GM12878 (cell line): Measurements from ENCODE around the gene OAS1. TPM values are rescaled to one million over a fixed set of nuclear protein-coding genes. Genes with fewer than 3 reads are reported as not detected.

ENCODE experiments used
- ATAC-seq: fragments of 200-7000 bp; cut with Tn5 transposase; 3 replicates; pipeline ENCODE4 v1.9.1; 2020; ENCODE audit warnings: mild to moderate bottlenecking, moderate library complexity
- BruUV-seq: library from RNA; stranded (reverse); fragments of 400-500 nt; replicated peaks from 2 replicates; lab custom pipeline; 2021; lab: Mats Ljungman, UMichigan
- CTCF ChIA-PET: fragments of 300-600 bp; sonication (Branson Sonifier 250); formaldehyde crosslinking; extraction: SDS; loops from one replicate; lab custom pipeline; 2021; ENCODE audit warnings: inconsistent platforms; lab: Yijun Ruan, JAX
- POLR2A ChIA-PET: fragments of 350-600 bp; formaldehyde crosslinking; extraction: SDS; loops from one replicate; lab custom pipeline; 2021; ENCODE audit warnings: inconsistent platforms; lab: Charles Lee
- RAD21 ChIA-PET: fragments of 300-600 bp; sonication (Branson Sonifier 250); formaldehyde crosslinking; loops from one replicate; lab custom pipeline; 2023; ENCODE audit warnings: antibody characterized with exemption; ENCODE audit not compliant: unreplicated experiment; lab: Charles Lee
- SMC1A ChIA-PET: fragments of 300-600 bp; sonication (Branson Sonifier 250); formaldehyde crosslinking; loops from one replicate; lab custom pipeline; 2023; ENCODE audit not compliant: unreplicated experiment, uncharacterized antibody; lab: Charles Lee
- DNase-seq: peaks from one replicate; pipeline ENCODE4 v3.0.0-alpha.2; 2011; ENCODE audit warnings: low read depth, low spot score
- FAIRE-seq: peaks from 3 replicates; lab custom pipeline; 2011; peaks lifted over from hg19 to GRCh38; lab: Jason Lieb, UNC
- H2AFZ ChIP-seq: 2 replicates; pipeline ENCODE4 v1.6.0; 2011; ENCODE audit warnings: low read depth, low read length, control low read depth; ENCODE audit not compliant: control insufficient read depth
- H3K27ac ChIP-seq: 2 replicates; pipeline ENCODE4 v1.5.1; 2011; ENCODE audit warnings: control low read depth; ENCODE audit not compliant: control insufficient read depth, insufficient read depth
- H3K27me3 ChIP-seq, 2 experiments: replicated peaks in 1 of 2; 2 replicates each; pipeline versions ENCODE4 v1.6.0 to v1.6.1; 2011; ENCODE audit warnings: low read length in 1 of 2; ENCODE audit not compliant: control insufficient read depth in 2 of 2, insufficient read depth in 2 of 2
- H3K36me3 ChIP-seq, 2 experiments: 2 replicates each; pipeline ENCODE4 v1.5.1; 2011; ENCODE audit warnings: low read length in 1 of 2; ENCODE audit not compliant: control insufficient read depth in 2 of 2, insufficient read depth in 2 of 2
- H3K4me1 ChIP-seq: 2 replicates; pipeline ENCODE4 v1.6.1; 2011; ENCODE audit warnings: mild to moderate bottlenecking, low read length, moderate library complexity, mixed read lengths; ENCODE audit not compliant: control insufficient read depth, insufficient read depth
- H3K4me2 ChIP-seq: 2 replicates; pipeline ENCODE4 v1.6.0; 2011; ENCODE audit warnings: control low read depth; ENCODE audit not compliant: control insufficient read depth, insufficient read depth
- H3K4me3 ChIP-seq: fragments of 200-600 bp; sonication (generic); 2 replicates; pipeline ENCODE4 v1.5.1; 2016
- H3K79me2 ChIP-seq: 2 replicates; pipeline ENCODE4 v1.6.0; 2011; ENCODE audit warnings: low read length; ENCODE audit not compliant: control insufficient read depth, insufficient read depth
- H3K9ac ChIP-seq: 2 replicates; pipeline ENCODE4 v1.8.0; 2011; ENCODE audit warnings: low read length, control low read depth, mixed read lengths; ENCODE audit not compliant: control insufficient read depth, insufficient read depth
- H3K9me3 ChIP-seq: replicated peaks from 3 replicates; pipeline ENCODE4 v1.5.1; 2011; ENCODE audit warnings: mild to moderate bottlenecking, low read length; ENCODE audit not compliant: control insufficient read depth, insufficient read depth
- H4K20me1 ChIP-seq: 2 replicates; pipeline ENCODE4 v1.6.0; 2011; ENCODE audit not compliant: control insufficient read depth, insufficient read depth
- BMI1 ChIP-seq: fragments of 450-650 bp; IDR thresholded peaks from 2 replicates; pipeline ENCODE4 v1.6.1; 2016; ENCODE audit warnings: mild to moderate bottlenecking, moderate library complexity, borderline replicate concordance
- CHD4 ChIP-seq: fragments of 200-600 bp; sonication (generic); IDR thresholded peaks from 2 replicates; pipeline ENCODE4 v1.6.1; 2016; ENCODE audit warnings: mild to moderate bottlenecking
- CTCF ChIP-seq, 3 experiments: IDR thresholded peaks in 2 of 3; conservative IDR thresholded peaks in 1 of 3; 2 replicates each; pipeline ENCODE4 v1.5.1; 2011; ENCODE audit warnings: low read depth in 3 of 3, low read length in 3 of 3, mild to moderate bottlenecking in 3 of 3, control low read depth in 2 of 3, moderate library complexity in 2 of 3, inconsistent platforms in 1 of 3, mixed read lengths in 1 of 3; ENCODE audit not compliant: control insufficient read depth in 2 of 3, insufficient read depth in 1 of 3; ENCODE audit errors: extremely low read depth in 1 of 3
- DPF2 ChIP-seq: fragments of 450-650 bp; IDR thresholded peaks from 2 replicates; pipeline ENCODE4 v1.6.1; 2017; ENCODE audit warnings: mild to moderate bottlenecking
- HDAC2 ChIP-seq: fragments of 200-600 bp; sonication (generic); IDR thresholded peaks from 2 replicates; pipeline ENCODE4 v1.6.1; 2017
- HSF1 ChIP-seq: fragments of 150-350 bp; IDR thresholded peaks from 2 replicates; pipeline ENCODE4 v1.6.1; 2014; ENCODE audit warnings: mild to moderate bottlenecking, low read depth, low read length
- MEF2B ChIP-seq: fragments of 450-650 bp; IDR thresholded peaks from 2 replicates; pipeline ENCODE4 v1.6.1; 2018; ENCODE audit warnings: mild to moderate bottlenecking, moderate library complexity; ENCODE audit not compliant: partially characterized antibody, poor library complexity, severe bottlenecking
- MTA2 ChIP-seq: fragments of 450-650 bp; IDR thresholded peaks from 2 replicates; pipeline ENCODE4 v1.6.1; 2016; ENCODE audit warnings: low read depth, mild to moderate bottlenecking, moderate library complexity
- MTA3 ChIP-seq: IDR thresholded peaks from 2 replicates; pipeline ENCODE4 v1.6.1; 2012; ENCODE audit warnings: low read length, inconsistent platforms, borderline replicate concordance
- NFIC ChIP-seq: IDR thresholded peaks from 2 replicates; pipeline ENCODE4 v1.6.1; 2012; ENCODE audit warnings: low read depth, mild to moderate bottlenecking, inconsistent platforms, low read length, moderate library complexity
- SMAD1 ChIP-seq: fragments of 450-650 bp; IDR thresholded peaks from 2 replicates; pipeline ENCODE4 v1.6.1; 2018; ENCODE audit warnings: mild to moderate bottlenecking, low read depth; ENCODE audit not compliant: partially characterized antibody
- SPI1 ChIP-seq: IDR thresholded peaks from 2 replicates; pipeline ENCODE4 v1.6.1; 2011; ENCODE audit warnings: low read depth, mild to moderate bottlenecking, low read length, moderate library complexity, borderline replicate concordance; ENCODE audit not compliant: insufficient read depth
- SREBF1 ChIP-seq: IDR thresholded peaks from 2 replicates; pipeline ENCODE4 v1.6.1; 2012; ENCODE audit warnings: mild to moderate bottlenecking, low read length
- ZNF24 ChIP-seq: fragments of 450-650 bp; IDR thresholded peaks from 2 replicates; pipeline ENCODE4 v1.6.1; 2017; ENCODE audit warnings: antibody characterized with exemption, mild to moderate bottlenecking
- ZNF274 ChIP-seq: IDR thresholded peaks from one replicate; pipeline ENCODE4 v1.8.0; 2011; ENCODE audit not compliant: insufficient read length, insufficient read depth
- WGBS: methylation state at CpG from one replicate; pipeline ENCODE4 v1.1.6; 2016; ENCODE audit warnings: low lambda C conversion rate; ENCODE audit not compliant: insufficient replicate concordance, insufficient coverage; ENCODE audit errors: missing lambda C conversion rate; 5-methylcytosine and 5-hydroxymethylcytosine counted together
- in situ Hi-C: fragments of 300-500 bp; cut with MboI; formaldehyde crosslinking; loops from 9 replicates; pipeline ENCODE4 v1.14.3; 2018; ENCODE audit warnings: mixed read lengths
- intact Hi-C: fragments of 100-400 bp; cut with micrococcal nuclease; formaldehyde crosslinking; loops from one replicate; pipeline ENCODE4 v1.14.2; 2022; ENCODE audit not compliant: unreplicated experiment
- polyA plus RNA-seq, 11 experiments: library from polyadenylated mRNA; depleted of rRNA in 4 of 11; unstranded in 6 of 11; stranded (reverse) in 5 of 11; fragments of >200 nt; fragmentation: Nextera tagmentation in 4 of 11; fragmentation: Illumina TruSeq in 1 of 11; extraction: Ambion mirVana in 4 of 11; extraction: Trizol in 1 of 11; gene quantifications; 1 replicate in 1 of 11; 2 replicates in 10 of 11; pipeline versions ENCODE4 v1.2.1 to v1.2.3, GENCODE V29; 2011 to 2016; ENCODE audit warnings: inconsistent platforms in 2 of 11, missing spikeins in 2 of 11, low read depth in 1 of 11
- total RNA-seq, 4 experiments: library from RNA; depleted of rRNA in 3 of 4; stranded (reverse); fragments of >200 nt in 3 of 4; fragmentation: Illumina TruSeq in 1 of 4; extraction: Trizol in 1 of 4; gene quantifications; 2 replicates each; pipeline versions ENCODE4 v1.2.1 to v1.2.3, GENCODE V29; 2013 to 2021
- TF ChIP-seq, protein P1 (sequence below): IDR thresholded peaks from 2 replicates; pipeline ENCODE4 v1.6.1; 2011; ENCODE audit warnings: borderline replicate concordance, low read depth, mild to moderate bottlenecking, moderate library complexity, low read length; ENCODE audit not compliant: insufficient read depth, poor library complexity, severe bottlenecking
- TF ChIP-seq, protein P2 (sequence below): fragments of 450-650 bp; IDR thresholded peaks from 2 replicates; pipeline ENCODE4 v1.6.1; 2017; ENCODE audit warnings: borderline replicate concordance

OAS1 gene
- total and polyA plus RNA-seq, 10 of the 15 experiments (the other 5 are each of a cell fraction or from before 2014, with no cell fraction given), result 44.7 to 287 (median 64.3) TPM

- ChIA-PET POLR2A (interaction anchor here (1.1 kb wide), 1 partner anchor 10 kb away, joined by 4 read pairs; no protein-coding TSS in a partner anchor), CTCF (no interaction called here), RAD21 (no interaction called here), SMC1A (interaction anchor here (1.5 kb wide), 1 partner anchor 25 kb away, joined by 3 read pairs; no protein-coding TSS in a partner anchor)
- peaks cover 15 to 17% of the 10 kb centered on the region in 2 experiments for H3K36me3 ChIP-seq
- H3K4me2 ChIP-seq, result no peak overlapping the region
- ATAC-seq (no peak), DNase-seq (no peak), FAIRE-seq (no peak)
- H4K20me1 ChIP-seq, result no peaks in the 10 kb centered on the region
- H3K27me3 ChIP-seq, result no peaks in the 10 kb centered on the region
- no peak overlapping the region for H3K9ac ChIP-seq
- no peak overlapping the region for H3K27ac ChIP-seq
- intact Hi-C loops (no loop called here), in situ Hi-C loops (no loop called here)
- no peaks in the 10 kb centered on the region for H3K9me3 ChIP-seq
- H2AFZ ChIP-seq, result no peak overlapping the region
- 75% methylated on average over 7 of the region's 7 CpGs for whole genome bisulfite sequencing
- H3K4me3 ChIP-seq, result no peak overlapping the region
- no TSS peak for BruUV-seq
- no peaks in the 10 kb centered on the region for H3K4me1 ChIP-seq
- no peaks in the 10 kb centered on the region for H3K79me2 ChIP-seq
- TF ChIP-seq CHD4, result no peak
- no peak for TF ChIP-seq SREBF1
- TF ChIP-seq ZNF274, result no peak
- TF ChIP-seq MTA3, result no peak
- TF ChIP-seq DPF2, result no peak
- no peak for TF ChIP-seq SPI1
- TF ChIP-seq BMI1, result no peak
- no peak for TF ChIP-seq SMAD1
- TF ChIP-seq MTA2, result no peak
- TF ChIP-seq, protein P1, sequence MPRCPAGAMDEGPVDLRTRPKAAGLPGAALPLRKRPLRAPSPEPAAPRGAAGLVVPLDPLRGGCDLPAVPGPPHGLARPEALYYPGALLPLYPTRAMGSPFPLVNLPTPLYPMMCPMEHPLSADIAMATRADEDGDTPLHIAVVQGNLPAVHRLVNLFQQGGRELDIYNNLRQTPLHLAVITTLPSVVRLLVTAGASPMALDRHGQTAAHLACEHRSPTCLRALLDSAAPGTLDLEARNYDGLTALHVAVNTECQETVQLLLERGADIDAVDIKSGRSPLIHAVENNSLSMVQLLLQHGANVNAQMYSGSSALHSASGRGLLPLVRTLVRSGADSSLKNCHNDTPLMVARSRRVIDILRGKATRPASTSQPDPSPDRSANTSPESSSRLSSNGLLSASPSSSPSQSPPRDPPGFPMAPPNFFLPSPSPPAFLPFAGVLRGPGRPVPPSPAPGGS, result no peak
- no peak for TF ChIP-seq MEF2B
- TF ChIP-seq HSF1, result no peak
- no peak for TF ChIP-seq HDAC2
- no peak for TF ChIP-seq ZNF24
- TF ChIP-seq, protein P2, sequence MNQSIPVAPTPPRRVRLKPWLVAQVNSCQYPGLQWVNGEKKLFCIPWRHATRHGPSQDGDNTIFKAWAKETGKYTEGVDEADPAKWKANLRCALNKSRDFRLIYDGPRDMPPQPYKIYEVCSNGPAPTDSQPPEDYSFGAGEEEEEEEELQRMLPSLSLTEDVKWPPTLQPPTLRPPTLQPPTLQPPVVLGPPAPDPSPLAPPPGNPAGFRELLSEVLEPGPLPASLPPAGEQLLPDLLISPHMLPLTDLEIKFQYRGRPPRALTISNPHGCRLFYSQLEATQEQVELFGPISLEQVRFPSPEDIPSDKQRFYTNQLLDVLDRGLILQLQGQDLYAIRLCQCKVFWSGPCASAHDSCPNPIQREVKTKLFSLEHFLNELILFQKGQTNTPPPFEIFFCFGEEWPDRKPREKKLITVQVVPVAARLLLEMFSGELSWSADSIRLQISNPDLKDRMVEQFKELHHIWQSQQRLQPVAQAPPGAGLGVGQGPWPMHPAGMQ, result no peak
- no peak for TF ChIP-seq NFIC
- TF ChIP-seq CTCF (IDR thresholded peaks at IDR 0.05 in 2 of 3, conservative IDR thresholded peaks at IDR 0.05 in 1 of 3; ENCODE audit: control insufficient read depth in 2 of 3, extremely low read depth in 1 of 3, insufficient read depth in 1 of 3, low read depth in 3 of 3, low read length in 3 of 3), result no peak
Measured at GRCh38 chr12:112967858-112968257, 61.1 kb downstream of the OAS1 start.
